ENCODE measurements around the gene TRPC4.
"Not testable (repeated sequence)": the region's sequence is repeated elsewhere in the genome, so short reads cannot be mapped to it uniquely, and the experiment has no call there.

The TRPC4 gene

GRCh38 chr13:37608750-37609339 is 260.7 kb downstream of the TRPC4 start:
- DNase-seq (ENCODE audit: low spot score in 2 of 2): no peak
- Mint-ChIP-seq H3K4me3 (no peak overlapping the region), H3K9me3 (peaks cover 2% of the 10 kb centered on the region), H3K27me3 (no peaks in the 10 kb centered on the region), H3K36me3 (no peaks in the 10 kb centered on the region), H3K4me1 (no peaks in the 10 kb centered on the region), H3K27ac (no peak overlapping the region)
- no peak for ATAC-seq (ENCODE audit: low read depth)

- Mint-ChIP-seq H3K27ac (no peak overlapping the region), H3K4me1 (no peaks in the 10 kb centered on the region), H3K4me3 (no peak overlapping the region), H3K27me3 (no peaks in the 10 kb centered on the region), H3K36me3 (no peaks in the 10 kb centered on the region), H3K9me3 (peaks cover 2% of the 10 kb centered on the region)
- ATAC-seq (ENCODE audit: low read depth): no peak
- no peak for DNase-seq (ENCODE audit: low spot score in 2 of 2)
These were observed 266.7 kb downstream of the TRPC4 start for GRCh38 chr13:37602733-37603381.

GRCh38 chr13:37601648-37602440 is 267.7 kb downstream of the TRPC4 start:
- Mint-ChIP-seq H3K27ac (no peak overlapping the region), H3K36me3 (no peaks in the 10 kb centered on the region), H3K4me3 (no peak overlapping the region), H3K4me1 (no peaks in the 10 kb centered on the region), H3K27me3 (peaks cover under 1% of the 10 kb centered on the region), H3K9me3 (peaks cover 2% of the 10 kb centered on the region)
- ATAC-seq (ENCODE audit: low read depth) (no peak), DNase-seq (ENCODE audit: low spot score in 2 of 2) (no peak)

- Mint-ChIP-seq H3K36me3 (no peaks in the 10 kb centered on the region), H3K27ac (no peak overlapping the region), H3K4me1 (no peaks in the 10 kb centered on the region), H3K27me3 (peaks cover 1% of the 10 kb centered on the region), H3K4me3 (no peak overlapping the region), H3K9me3 (no peaks in the 10 kb centered on the region)
- DNase-seq (ENCODE audit: low spot score in 2 of 2) (no peak), ATAC-seq (ENCODE audit: low read depth) (no peak)
These were observed 270.1 kb downstream of the TRPC4 start for GRCh38 chr13:37599519-37599918.

GRCh38 chr13:37598597-37598996 is 271.0 kb downstream of the TRPC4 start, which contains the start of gene POSTN:
TSS of gene POSTN (minus strand) at chr13:37598768. CDS start at chr13:37598726, 42 bp downstream.
- peaks cover 1% of the 10 kb centered on the region for H3K27me3 Mint-ChIP-seq
- no peak within 1 kb of the TSS for H3K27ac Mint-ChIP-seq
- no peaks in the 10 kb centered on the region for H3K4me1 Mint-ChIP-seq
- H3K36me3 Mint-ChIP-seq: no peaks in the 10 kb centered on the region
- H3K9me3 Mint-ChIP-seq: no peaks in the 10 kb centered on the region
- no peak within 1 kb of the TSS for H3K4me3 Mint-ChIP-seq
- DNase-seq (ENCODE audit: low spot score in 2 of 2) (no peak), ATAC-seq (ENCODE audit: low read depth) (no peak)

- Mint-ChIP-seq H3K27ac (no peak overlapping the region), H3K36me3 (no peaks in the 10 kb centered on the region), H3K9me3 (no peaks in the 10 kb centered on the region), H3K4me1 (no peaks in the 10 kb centered on the region), H3K27me3 (peaks cover 1% of the 10 kb centered on the region), H3K4me3 (no peak overlapping the region)
- DNase-seq (ENCODE audit: low spot score in 2 of 2) (no peak), ATAC-seq (ENCODE audit: low read depth) (no peak)
These were observed 272.0 kb downstream of the TRPC4 start for GRCh38 chr13:37597477-37598025.

- DNase-seq (ENCODE audit: low spot score in 2 of 2) (no peak), ATAC-seq (ENCODE audit: low read depth) (no peak)
- Mint-ChIP-seq H3K9me3 (no peaks in the 10 kb centered on the region), H3K36me3 (no peaks in the 10 kb centered on the region), H3K4me1 (no peaks in the 10 kb centered on the region), H3K27ac (no peak overlapping the region), H3K27me3 (peaks cover 1% of the 10 kb centered on the region), H3K4me3 (no peak overlapping the region)
These were observed 272.8 kb downstream of the TRPC4 start for GRCh38 chr13:37596805-37597204.

GRCh38 chr13:37595162-37595561 is 274.4 kb downstream of the TRPC4 start:
- Mint-ChIP-seq H3K27me3 (peaks cover 1% of the 10 kb centered on the region), H3K27ac (no peak overlapping the region), H3K4me1 (no peaks in the 10 kb centered on the region), H3K36me3 (no peaks in the 10 kb centered on the region), H3K9me3 (no peaks in the 10 kb centered on the region), H3K4me3 (no peak overlapping the region)
- ATAC-seq (ENCODE audit: low read depth): no peak
- no peak for DNase-seq (ENCODE audit: low spot score in 2 of 2)

- DNase-seq (ENCODE audit: low spot score in 2 of 2) (no peak), ATAC-seq (ENCODE audit: low read depth) (no peak)
- no peaks in the 10 kb centered on the region for H3K36me3 Mint-ChIP-seq
- peaks cover 1% of the 10 kb centered on the region for H3K27me3 Mint-ChIP-seq
- H3K4me3 Mint-ChIP-seq: no peak overlapping the region
- no peak overlapping the region for H3K27ac Mint-ChIP-seq
- no peaks in the 10 kb centered on the region for H3K4me1 Mint-ChIP-seq
- H3K9me3 Mint-ChIP-seq: no peaks in the 10 kb centered on the region
These were observed 275.0 kb downstream of the TRPC4 start for GRCh38 chr13:37594550-37594949.

GRCh38 chr13:37589381-37589780 is 280.2 kb downstream of the TRPC4 start:
- not testable (repeated sequence) for H3K4me1 Mint-ChIP-seq; ATAC-seq (ENCODE audit: low read depth); H3K36me3 Mint-ChIP-seq; H3K27ac Mint-ChIP-seq; H3K9me3 Mint-ChIP-seq; H3K4me3 Mint-ChIP-seq; DNase-seq (ENCODE audit: low spot score in 2 of 2); H3K27me3 Mint-ChIP-seq

- Mint-ChIP-seq H3K27ac (no peak overlapping the region), H3K27me3 (no peaks in the 10 kb centered on the region), H3K9me3 (no peaks in the 10 kb centered on the region), H3K4me3 (no peak overlapping the region), H3K36me3 (no peaks in the 10 kb centered on the region), H3K4me1 (no peaks in the 10 kb centered on the region)
- no peak for ATAC-seq (ENCODE audit: low read depth)
- no peak for DNase-seq (ENCODE audit: low spot score in 2 of 2)
These were observed 282.3 kb downstream of the TRPC4 start for GRCh38 chr13:37587236-37587635.

Measured in memory B cell (primary cell).